Measurements from ENCODE around the gene CLCN1.
A peak's percentile ranks its signal among the peaks of the same experiment; 100 is the strongest.

Gene CLCN1

GRCh38 chr7:143363016-143363937, 47.4 kb downstream of the CLCN1 start:
- no peaks in the 10 kb centered on the region for H3K79me2 ChIP-seq (ENCODE audit: insufficient read depth, low read length)
- H3F3A ChIP-seq (ENCODE audit: low read depth): no peaks in the 10 kb centered on the region
- H3K27me3 ChIP-seq (ENCODE audit: insufficient read depth, low read length, poor library complexity, severe bottlenecking): no peaks in the 10 kb centered on the region
- no peaks in the 10 kb centered on the region for H4K20me1 ChIP-seq (ENCODE audit: insufficient read depth, low read length, poor library complexity, severe bottlenecking)
- H3K9me3 ChIP-seq (ENCODE audit: insufficient read depth, low read depth, low read length): no peaks in the 10 kb centered on the region
- peak overlapping the region; percentile 96 for H3K4me3 ChIP-seq (ENCODE audit: low read length, poor library complexity, severe bottlenecking)
- H2AFZ ChIP-seq (ENCODE audit: low read length): peak overlapping the region; percentile 84; the same call in 1 of the 2 replicates
- H3K4me1 ChIP-seq (ENCODE audit: insufficient read depth, low read length, poor library complexity, severe bottlenecking): peaks cover 13% of the 10 kb centered on the region
- TF ChIP-seq EZH2phosphoT487 (IDR thresholded peaks at IDR 0.05; ENCODE audit: borderline replicate concordance) (no peak), CTCF (conservative IDR thresholded peaks at IDR 0.05; ENCODE audit: low read length) (no peak)
- peak overlapping the region; percentile 83 for H3K4me2 ChIP-seq (ENCODE audit: low read depth, low read length, poor library complexity, severe bottlenecking)
- H3K36me3 ChIP-seq (ENCODE audit: insufficient read depth, low read length): no peaks in the 10 kb centered on the region
- H3K9me2 ChIP-seq (replicated peaks; ENCODE audit: low read depth, low read length): no peaks in the 10 kb centered on the region
- peak overlapping the region; percentile 53 for H3K9ac ChIP-seq (ENCODE audit: low read depth, low read length, poor library complexity, severe bottlenecking)

- H3K4me3 ChIP-seq (ENCODE audit: low read length, poor library complexity, severe bottlenecking): no peak overlapping the region
- TF ChIP-seq EZH2phosphoT487 (IDR thresholded peaks at IDR 0.05; ENCODE audit: borderline replicate concordance) (no peak), CTCF (conservative IDR thresholded peaks at IDR 0.05; ENCODE audit: low read length) (no peak)
- H3K27me3 ChIP-seq (ENCODE audit: insufficient read depth, low read length, poor library complexity, severe bottlenecking): no peaks in the 10 kb centered on the region
- no peaks in the 10 kb centered on the region for H3K9me3 ChIP-seq (ENCODE audit: insufficient read depth, low read depth, low read length)
- H2AFZ ChIP-seq (ENCODE audit: low read length): no peak overlapping the region
- H3K4me2 ChIP-seq (ENCODE audit: low read depth, low read length, poor library complexity, severe bottlenecking): no peak overlapping the region
- no peak overlapping the region for H3K9ac ChIP-seq (ENCODE audit: low read depth, low read length, poor library complexity, severe bottlenecking)
- peaks cover 41% of the 10 kb centered on the region for H3K4me1 ChIP-seq (ENCODE audit: insufficient read depth, low read length, poor library complexity, severe bottlenecking)
- H3K36me3 ChIP-seq (ENCODE audit: insufficient read depth, low read length): no peaks in the 10 kb centered on the region
- no peaks in the 10 kb centered on the region for H4K20me1 ChIP-seq (ENCODE audit: insufficient read depth, low read length, poor library complexity, severe bottlenecking)
- no peaks in the 10 kb centered on the region for H3K79me2 ChIP-seq (ENCODE audit: insufficient read depth, low read length)
- H3F3A ChIP-seq (ENCODE audit: low read depth): no peaks in the 10 kb centered on the region
- H3K9me2 ChIP-seq (replicated peaks; ENCODE audit: low read depth, low read length): no peaks in the 10 kb centered on the region
These were observed 52.1 kb downstream of the CLCN1 start for GRCh38 chr7:143367972-143368371.

- Histone ChIP-seq H3K9me2 (replicated peaks; ENCODE audit: low read depth, low read length) (no peaks in the 10 kb centered on the region), H3K36me3 (ENCODE audit: insufficient read depth, low read length) (no peaks in the 10 kb centered on the region), H3F3A (ENCODE audit: low read depth) (no peaks in the 10 kb centered on the region), H4K20me1 (ENCODE audit: insufficient read depth, low read length, poor library complexity, severe bottlenecking) (no peaks in the 10 kb centered on the region), H3K4me3 (ENCODE audit: low read length, poor library complexity, severe bottlenecking) (no peak overlapping the region), H3K4me2 (ENCODE audit: low read depth, low read length, poor library complexity, severe bottlenecking) (no peak overlapping the region), H3K4me1 (ENCODE audit: insufficient read depth, low read length, poor library complexity, severe bottlenecking) (peaks cover 39% of the 10 kb centered on the region), H3K79me2 (ENCODE audit: insufficient read depth, low read length) (no peaks in the 10 kb centered on the region), H3K9ac (ENCODE audit: low read depth, low read length, poor library complexity, severe bottlenecking) (no peak overlapping the region), H2AFZ (ENCODE audit: low read length) (no peak overlapping the region), H3K27me3 (ENCODE audit: insufficient read depth, low read length, poor library complexity, severe bottlenecking) (no peaks in the 10 kb centered on the region), H3K9me3 (ENCODE audit: insufficient read depth, low read depth, low read length) (no peaks in the 10 kb centered on the region)
- no peak for TF ChIP-seq EZH2phosphoT487 (IDR thresholded peaks at IDR 0.05; ENCODE audit: borderline replicate concordance)
- no peak for TF ChIP-seq CTCF (conservative IDR thresholded peaks at IDR 0.05; ENCODE audit: low read length)
These were observed 52.5 kb downstream of the CLCN1 start for GRCh38 chr7:143368387-143368786.
